Smooth muscle cell (in vitro differentiated cells): ENCODE results near the gene SOD2. TPM values are rescaled to one million over a fixed set of nuclear protein-coding genes. Genes with fewer than 3 reads are reported as not detected.

Experiments
- DNase-seq: peaks from one replicate; lab custom pipeline; 2025; ENCODE audit not compliant: unreplicated experiment; lab: John Stamatoyannopoulos, UW
- H2AFZ ChIP-seq: fragments of 200-600 bp; sonication (generic); 2 replicates; pipeline ENCODE4 v1.6.0; 2016; ENCODE audit warnings: antibody characterized with exemption, low read depth, mild to moderate bottlenecking
- H3F3A ChIP-seq: fragments of 200-600 bp; sonication (generic); 2 replicates; pipeline ENCODE4 v1.6.0; 2017; ENCODE audit warnings: antibody characterized with exemption, low read depth
- H3K27ac ChIP-seq: fragments of 200-600 bp; sonication (generic); 2 replicates; pipeline ENCODE4 v1.5.1; 2016; ENCODE audit warnings: low read depth, mild to moderate bottlenecking
- H3K27me3 ChIP-seq: fragments of 200-600 bp; sonication (generic); 2 replicates; pipeline ENCODE4 v1.6.1; 2016; ENCODE audit warnings: low read depth, mild to moderate bottlenecking
- H3K36me3 ChIP-seq: fragments of 200-600 bp; sonication (generic); 2 replicates; pipeline ENCODE4 v1.5.1; 2016; ENCODE audit warnings: low read depth
- H3K4me1 ChIP-seq: fragments of 200-600 bp; sonication (generic); 2 replicates; pipeline ENCODE4 v1.5.1; 2016; ENCODE audit warnings: low read depth
- H3K4me2 ChIP-seq: fragments of 200-600 bp; sonication (generic); 2 replicates; pipeline ENCODE4 v1.6.0; 2016; ENCODE audit warnings: mild to moderate bottlenecking
- H3K4me3 ChIP-seq: fragments of 200-600 bp; sonication (generic); 2 replicates; pipeline ENCODE4 v1.5.1; 2016; ENCODE audit warnings: mild to moderate bottlenecking
- H3K79me2 ChIP-seq: fragments of 200-600 bp; sonication (generic); 2 replicates; pipeline ENCODE4 v1.6.0; 2016; ENCODE audit warnings: low read depth, mild to moderate bottlenecking
- H3K9ac ChIP-seq: fragments of 200-600 bp; sonication (generic); 2 replicates; pipeline ENCODE4 v1.6.0; 2016; ENCODE audit warnings: low read depth
- H3K9me3 ChIP-seq: fragments of 200-600 bp; sonication (generic); replicated peaks from 2 replicates; pipeline ENCODE4 v1.5.1; 2016; ENCODE audit warnings: low read depth
- H4K20me1 ChIP-seq: fragments of 200-600 bp; sonication (generic); 2 replicates; pipeline ENCODE4 v1.6.0; 2016; ENCODE audit warnings: low read depth
- CTCF ChIP-seq: fragments of 200-600 bp; sonication (generic); IDR thresholded peaks from 2 replicates; pipeline ENCODE4 v1.5.1; 2017; ENCODE audit warnings: borderline replicate concordance, mild to moderate bottlenecking, antibody characterized with exemption; ENCODE audit not compliant: insufficient read depth, poor library complexity, severe bottlenecking
- WGBS: methylation state at CpG from one replicate; pipeline ENCODE4 v1.1.7; 2016; ENCODE audit warnings: low lambda C conversion rate; 5-methylcytosine and 5-hydroxymethylcytosine counted together
- polyA plus RNA-seq: library from polyadenylated mRNA; unstranded; fragments of >200 nt; fragmentation: Nextera tagmentation; extraction: Ambion mirVana; gene quantifications from 2 replicates; pipeline ENCODE4 v1.2.1, GENCODE V29; 2016
- total RNA-seq: library from RNA; depleted of rRNA; stranded (reverse); fragments of >200 nt; gene quantifications from 2 replicates; pipeline ENCODE4 v1.2.3, GENCODE V29; 2014

The SOD2 gene
- total and polyA plus RNA-seq, 2 experiments from 2014 or later = 53.2 to 69.4 TPM

- no peaks in the 10 kb centered on the region for H3K79me2 ChIP-seq
- DNase-seq = no peak
- 90% methylated on average over 10 of the region's 10 CpGs for WGBS
- no peak overlapping the region for H3K4me2 ChIP-seq
- H3K9me3 ChIP-seq = no peaks in the 10 kb centered on the region
- H3K9ac ChIP-seq = no peak overlapping the region
- no peaks in the 10 kb centered on the region for H4K20me1 ChIP-seq
- peaks cover 3% of the 10 kb centered on the region for H3K4me1 ChIP-seq
- H3K4me3 ChIP-seq = no peak overlapping the region
- no peak overlapping the region for H2AFZ ChIP-seq
- no peak for TF ChIP-seq CTCF
- H3F3A ChIP-seq = peaks cover 6% of the 10 kb centered on the region
- peak overlapping the region; percentile 85 for H3K27ac ChIP-seq
- H3K36me3 ChIP-seq = peaks cover 3% of the 10 kb centered on the region
- no peaks in the 10 kb centered on the region for H3K27me3 ChIP-seq
Observed at GRCh38 chr6:159681191-159681880, 11.7 kb downstream of the SOD2 start.

- peaks cover 3% of the 10 kb centered on the region for H3K4me1 ChIP-seq
- H4K20me1 ChIP-seq = no peaks in the 10 kb centered on the region
- WGBS = 45% methylated on average over 3 of the region's 3 CpGs
- H3K9me3 ChIP-seq = no peaks in the 10 kb centered on the region
- no peak overlapping the region for H3K9ac ChIP-seq
- peak overlapping the region; percentile 85 for H3K27ac ChIP-seq
- no peak overlapping the region for H2AFZ ChIP-seq
- no peak for DNase-seq
- no peak overlapping the region for H3K4me3 ChIP-seq
- H3K27me3 ChIP-seq = no peaks in the 10 kb centered on the region
- peaks cover 3% of the 10 kb centered on the region for H3K36me3 ChIP-seq
- H3K79me2 ChIP-seq = no peaks in the 10 kb centered on the region
- peaks cover 6% of the 10 kb centered on the region for H3F3A ChIP-seq
- H3K4me2 ChIP-seq = peak overlapping the region; percentile 34
- TF ChIP-seq CTCF = no peak
Observed at GRCh38 chr6:159680104-159680503, 12.9 kb downstream of the SOD2 start.

GRCh38 chr6:159679091-159680077 lies 13.7 kb downstream of the SOD2 start:
- Histone ChIP-seq H2AFZ (no peak overlapping the region), H3K4me2 (peak overlapping the region; percentile 34), H4K20me1 (no peaks in the 10 kb centered on the region), H3K4me3 (no peak overlapping the region), H3K9ac (no peak overlapping the region), H3K36me3 (no peaks in the 10 kb centered on the region), H3K9me3 (no peaks in the 10 kb centered on the region), H3K27me3 (no peaks in the 10 kb centered on the region), H3K4me1 (peaks cover 3% of the 10 kb centered on the region), H3K27ac (peak overlapping the region; percentile 85), H3K79me2 (no peaks in the 10 kb centered on the region), H3F3A (peaks cover 6% of the 10 kb centered on the region)
- 39% methylated on average over 5 of the region's 5 CpGs for WGBS
- no peak for DNase-seq
- no peak for TF ChIP-seq CTCF
